Fibroblast of villous mesenchyme (primary cell): Measurements from ENCODE around the gene BPTF. TPM values are rescaled to one million over a fixed set of nuclear protein-coding genes. Genes with fewer than 3 reads are reported as not detected.

Source experiments
- DNase-seq: peaks from one replicate; pipeline ENCODE4 v3.0.0-alpha.2; 2010; ENCODE audit warnings: low read depth
- H3K4me3 ChIP-seq: 2 replicates; pipeline ENCODE4 v1.5.1; 2011; ENCODE audit warnings: low read depth, mild to moderate bottlenecking, low read length
- CTCF ChIP-seq: IDR thresholded peaks from 2 replicates; pipeline ENCODE4 v1.5.1; 2012; ENCODE audit warnings: low read depth, mild to moderate bottlenecking, low read length; ENCODE audit not compliant: insufficient read depth
- total RNA-seq: library from RNA; depleted of rRNA; stranded (reverse); fragments of >200 nt; gene quantifications from 2 replicates; pipeline ENCODE4 v1.2.3, GENCODE V29; 2012

Gene BPTF
- total RNA-seq: 46.7 and 56.1 TPM in 2 replicates

GRCh38 chr17:67824735-67825626 is at the start of gene BPTF:
TSS of gene BPTF (plus strand) at chr17:67825503. CDS start at chr17:67825725, 222 bp downstream.
- TF ChIP-seq CTCF: peak; percentile 81

GRCh38 chr17:67779098-67779672 is 46.1 kb upstream of the BPTF start:
- no peak overlapping the region for H3K4me3 ChIP-seq
- peak; percentile 72 for TF ChIP-seq CTCF
- peak; percentile 84 for DNase-seq

More at GRCh38 chr17:67824735-67825626, at the start of gene BPTF:
- H3K4me3 ChIP-seq: peak within 1 kb of the TSS; percentile 92
- peak; percentile 90 for DNase-seq

- no peak for TF ChIP-seq CTCF
- no peak for DNase-seq
- H3K4me3 ChIP-seq: no peak overlapping the region
Measured at GRCh38 chr17:67784364-67785121, 40.8 kb upstream of the BPTF start.

- no peak overlapping the region for H3K4me3 ChIP-seq
- TF ChIP-seq CTCF: no peak
Measured at GRCh38 chr17:67785122-67785477, 40.2 kb upstream of the BPTF start.

GRCh38 chr17:67785504-67785903 is 39.8 kb upstream of the BPTF start:
- no peak for DNase-seq
- H3K4me3 ChIP-seq: no peak overlapping the region
- TF ChIP-seq CTCF: no peak

More at GRCh38 chr17:67785122-67785477, 40.2 kb upstream of the BPTF start:
- DNase-seq: no peak

- TF ChIP-seq CTCF: peak; percentile 79
- H3K4me3 ChIP-seq: no peak overlapping the region
- peak; percentile 84 for DNase-seq
Measured at GRCh38 chr17:67800495-67800928, 24.8 kb upstream of the BPTF start.
